CD4-positive, alpha-beta T cell treated with Interleukin-17A for 1 hour (primary cell): ENCODE data around the gene CYP2S1.
"Not testable (repeated sequence)": the region's sequence is repeated elsewhere in the genome, so short reads cannot be mapped to it uniquely, and the experiment has no call there.

Experiments used
- DNase-seq: peaks from one replicate; pipeline ENCODE4 v3.0.0-alpha.2; 2020

Gene CYP2S1, protein sequence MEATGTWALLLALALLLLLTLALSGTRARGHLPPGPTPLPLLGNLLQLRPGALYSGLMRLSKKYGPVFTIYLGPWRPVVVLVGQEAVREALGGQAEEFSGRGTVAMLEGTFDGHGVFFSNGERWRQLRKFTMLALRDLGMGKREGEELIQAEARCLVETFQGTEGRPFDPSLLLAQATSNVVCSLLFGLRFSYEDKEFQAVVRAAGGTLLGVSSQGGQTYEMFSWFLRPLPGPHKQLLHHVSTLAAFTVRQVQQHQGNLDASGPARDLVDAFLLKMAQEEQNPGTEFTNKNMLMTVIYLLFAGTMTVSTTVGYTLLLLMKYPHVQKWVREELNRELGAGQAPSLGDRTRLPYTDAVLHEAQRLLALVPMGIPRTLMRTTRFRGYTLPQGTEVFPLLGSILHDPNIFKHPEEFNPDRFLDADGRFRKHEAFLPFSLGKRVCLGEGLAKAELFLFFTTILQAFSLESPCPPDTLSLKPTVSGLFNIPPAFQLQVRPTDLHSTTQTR

GRCh38 chr19:41192574-41193429, at the start of gene CYP2S1:
Gene CYP2S1, plus strand, starts transcription at chr19:41193219. Its CDS starts 46 bp downstream, at chr19:41193265.
- no peak for DNase-seq

DNA sequence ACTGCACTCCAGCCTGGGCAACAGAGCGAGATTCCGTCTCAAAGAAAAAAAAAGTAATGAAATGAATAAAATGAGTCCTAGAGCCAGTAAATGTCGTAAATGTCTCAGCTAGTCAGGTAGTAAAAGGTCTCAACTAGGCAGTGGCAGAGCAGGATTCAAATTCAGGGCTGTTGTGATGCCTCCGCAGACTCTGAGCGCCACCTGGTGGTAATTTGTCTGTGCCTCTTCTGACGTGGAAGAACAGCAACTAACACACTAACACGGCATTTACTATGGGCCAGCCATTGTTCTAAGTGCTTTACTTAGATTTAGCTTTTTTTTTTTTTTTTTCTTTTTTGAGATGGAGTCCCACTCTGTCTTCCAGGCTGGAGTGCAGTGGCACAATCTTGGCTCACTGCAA, 48.6 kb upstream of the CYP2S1 start:
- peak; percentile 92 for DNase-seq

- no peak for DNase-seq
Observed at GRCh38 chr19:41149831-41150230, 43.2 kb upstream of the CYP2S1 start.

DNA sequence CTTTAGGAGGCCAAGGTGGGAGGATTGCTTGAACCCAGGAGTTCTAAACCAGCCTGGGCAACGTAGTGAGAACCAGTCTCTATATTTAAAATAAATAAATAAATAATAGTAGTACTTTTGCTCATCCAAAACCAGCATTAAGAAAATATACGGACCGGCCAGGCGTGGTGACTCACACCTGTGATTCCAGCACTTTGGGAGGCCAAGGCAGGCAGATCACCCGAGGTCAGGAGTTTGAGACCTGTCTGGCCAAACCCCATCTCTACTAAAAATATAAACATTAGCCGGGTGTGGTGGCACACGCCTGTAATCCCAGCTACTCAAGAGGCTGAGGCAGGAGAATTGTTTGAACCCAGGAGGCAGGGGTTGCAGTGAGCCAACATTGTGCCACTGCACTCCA, 42.0 kb upstream of the CYP2S1 start:
- DNase-seq = not testable (repeated sequence)

- DNase-seq = no peak
Observed at GRCh38 chr19:41154060-41154459, 39.0 kb upstream of the CYP2S1 start.

GRCh38 chr19:41156207-41156606, 36.8 kb upstream of the CYP2S1 start:
- no peak for DNase-seq

- DNase-seq = no peak
Observed at GRCh38 chr19:41159881-41160280, 33.1 kb upstream of the CYP2S1 start.

DNA sequence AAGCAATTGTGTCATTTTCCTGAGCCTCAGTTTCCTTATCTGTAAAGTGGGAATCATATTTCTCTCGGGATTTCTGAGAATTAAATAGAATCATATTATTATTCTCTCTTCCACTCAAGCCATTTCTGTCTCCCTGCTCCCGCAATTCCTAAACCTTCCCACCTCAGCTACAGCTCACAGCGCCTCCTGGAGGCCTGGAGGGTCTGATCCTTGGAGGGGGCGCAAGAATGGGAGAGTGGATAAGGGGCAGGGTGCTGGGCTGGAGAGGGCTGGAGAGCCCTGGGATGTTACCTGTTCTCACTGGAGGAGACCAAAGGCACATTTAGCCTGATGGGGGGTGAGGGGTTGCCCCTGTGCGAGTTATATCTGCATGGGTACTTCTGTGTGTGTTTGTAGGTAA, 31.1 kb upstream of the CYP2S1 start:
- no peak for DNase-seq

DNA sequence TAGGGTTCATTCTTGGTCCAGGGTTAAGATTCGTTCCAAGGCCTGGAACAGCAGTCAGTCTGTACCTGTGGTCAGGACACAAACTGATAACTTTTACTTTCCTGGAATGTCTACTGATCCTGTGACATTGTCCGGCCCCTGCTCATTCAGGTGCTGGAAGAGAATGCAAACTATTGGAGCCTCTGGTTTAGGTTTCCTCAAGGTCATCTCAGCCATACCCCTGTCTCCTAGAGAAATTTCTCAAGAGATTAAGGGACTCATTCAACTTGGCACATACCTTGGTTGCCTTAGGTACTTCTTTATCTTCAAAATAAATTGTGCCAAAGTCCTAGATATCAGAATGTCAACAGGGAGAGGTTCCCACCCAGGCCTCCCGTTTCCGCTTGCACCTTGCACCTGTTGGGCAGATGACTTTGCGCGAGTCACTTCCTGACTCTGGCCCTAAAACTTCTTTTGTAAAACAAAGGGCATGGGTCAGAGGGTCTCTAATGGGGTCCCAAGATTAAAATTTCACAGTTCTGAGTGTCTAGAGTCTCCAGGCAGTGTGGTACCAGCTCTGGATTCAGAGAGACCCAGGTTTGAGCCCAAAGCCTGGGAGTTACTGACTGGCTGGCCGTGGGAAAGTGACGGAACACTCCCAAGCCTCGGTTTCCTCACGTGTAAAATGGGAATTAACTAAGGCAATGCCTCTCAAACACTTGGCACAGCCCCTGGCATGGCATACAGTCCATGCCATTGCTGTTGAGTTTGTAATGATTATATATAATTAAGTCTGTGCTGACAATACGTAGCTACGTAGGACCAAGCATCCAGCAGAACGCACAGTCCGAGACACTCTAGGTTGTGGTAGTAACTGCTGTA, 25.8 kb upstream of the CYP2S1 start:
- DNase-seq = no peak

DNA sequence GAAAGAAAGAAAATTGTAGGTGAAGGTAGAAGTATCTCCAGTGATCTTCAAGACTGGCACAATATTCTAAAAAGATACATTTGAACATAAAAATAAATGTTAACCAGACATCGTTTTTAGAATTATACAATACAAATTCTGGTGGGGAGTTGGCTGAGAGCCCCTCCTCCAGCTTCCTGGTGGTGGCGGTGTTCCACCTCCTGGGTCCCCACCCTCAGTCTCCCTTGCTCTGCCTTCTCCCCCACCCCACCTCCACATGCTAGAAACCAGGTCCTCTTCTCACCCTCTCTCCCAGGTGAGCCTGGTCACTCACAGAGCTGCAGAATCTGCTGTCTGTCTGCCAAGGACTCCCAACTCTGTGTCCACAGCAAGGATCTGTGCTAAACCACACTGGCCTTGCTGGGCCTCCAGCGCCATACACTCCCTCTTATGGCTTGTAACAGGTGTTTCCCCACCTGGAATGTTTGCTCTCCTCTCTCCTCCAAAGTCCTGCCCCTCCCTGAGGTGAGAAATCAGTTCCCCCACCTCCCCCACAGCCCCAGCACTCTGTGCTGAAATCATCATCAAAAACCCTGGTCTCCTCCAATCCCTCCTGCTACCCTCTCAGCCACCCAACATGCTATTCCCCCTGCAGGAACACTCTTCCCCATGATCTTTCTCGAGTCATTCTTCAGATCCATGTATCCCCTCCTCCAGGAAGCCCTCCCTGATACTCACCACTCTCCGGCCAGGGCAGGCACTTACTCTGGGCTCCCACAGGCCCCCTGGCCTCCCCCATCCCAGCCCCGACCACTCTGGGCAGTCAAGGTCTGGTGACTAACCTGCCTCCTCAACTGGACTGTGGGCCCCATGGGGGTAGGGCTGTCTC, 20.5 kb upstream of the CYP2S1 start:
- DNase-seq = no peak

- DNase-seq = no peak
Observed at GRCh38 chr19:41174297-41174928, 18.6 kb upstream of the CYP2S1 start.

DNA sequence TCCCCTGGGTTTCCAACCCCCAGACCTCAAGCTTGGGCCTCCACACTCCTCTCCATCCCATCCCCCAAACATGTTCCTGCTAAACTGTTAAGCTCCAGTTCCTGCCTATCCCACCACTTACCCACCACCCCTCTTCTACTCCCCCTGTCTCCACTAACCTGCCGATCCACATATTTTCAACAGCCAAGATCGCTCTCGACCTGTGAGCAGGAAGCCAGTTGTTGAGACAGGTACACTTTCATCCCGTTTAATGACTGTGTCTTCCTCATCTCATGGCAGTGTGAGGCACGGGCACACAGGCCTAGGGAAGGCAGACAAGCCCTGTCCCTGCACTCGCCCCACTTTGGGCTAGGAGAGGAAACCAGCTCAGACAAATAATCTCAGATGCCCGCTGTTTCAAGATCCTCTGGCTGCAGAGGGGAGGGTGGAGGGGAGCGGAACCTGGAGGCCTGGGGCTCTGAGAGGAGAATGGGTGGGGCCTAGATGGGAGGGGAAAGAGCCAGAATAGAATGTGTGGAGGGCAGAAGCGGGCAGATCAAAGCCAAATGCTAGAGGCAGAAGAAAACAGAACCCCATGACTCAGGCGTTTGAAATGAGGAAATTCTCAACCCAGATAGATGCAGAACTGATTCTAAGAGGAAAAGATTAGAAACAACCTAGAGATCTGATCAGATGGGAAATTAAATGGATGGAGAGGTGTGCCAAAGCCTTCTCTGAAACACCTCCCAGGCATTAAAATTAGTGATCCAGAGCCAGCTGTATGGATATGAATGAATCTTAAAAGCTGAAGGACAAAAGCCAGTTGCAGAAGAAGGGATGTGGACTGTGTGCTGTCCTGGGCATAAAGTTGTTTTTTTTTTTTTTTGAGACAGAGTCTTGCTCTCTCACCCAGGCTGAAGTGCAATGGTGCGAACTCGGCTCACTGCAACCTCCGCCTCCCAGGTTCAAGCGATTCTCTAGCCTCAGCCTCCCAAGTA, 16.9 kb upstream of the CYP2S1 start:
- peak; percentile 45 for DNase-seq

- DNase-seq = not testable (repeated sequence)
Observed at GRCh38 chr19:41180173-41180572, 12.8 kb upstream of the CYP2S1 start.

DNA sequence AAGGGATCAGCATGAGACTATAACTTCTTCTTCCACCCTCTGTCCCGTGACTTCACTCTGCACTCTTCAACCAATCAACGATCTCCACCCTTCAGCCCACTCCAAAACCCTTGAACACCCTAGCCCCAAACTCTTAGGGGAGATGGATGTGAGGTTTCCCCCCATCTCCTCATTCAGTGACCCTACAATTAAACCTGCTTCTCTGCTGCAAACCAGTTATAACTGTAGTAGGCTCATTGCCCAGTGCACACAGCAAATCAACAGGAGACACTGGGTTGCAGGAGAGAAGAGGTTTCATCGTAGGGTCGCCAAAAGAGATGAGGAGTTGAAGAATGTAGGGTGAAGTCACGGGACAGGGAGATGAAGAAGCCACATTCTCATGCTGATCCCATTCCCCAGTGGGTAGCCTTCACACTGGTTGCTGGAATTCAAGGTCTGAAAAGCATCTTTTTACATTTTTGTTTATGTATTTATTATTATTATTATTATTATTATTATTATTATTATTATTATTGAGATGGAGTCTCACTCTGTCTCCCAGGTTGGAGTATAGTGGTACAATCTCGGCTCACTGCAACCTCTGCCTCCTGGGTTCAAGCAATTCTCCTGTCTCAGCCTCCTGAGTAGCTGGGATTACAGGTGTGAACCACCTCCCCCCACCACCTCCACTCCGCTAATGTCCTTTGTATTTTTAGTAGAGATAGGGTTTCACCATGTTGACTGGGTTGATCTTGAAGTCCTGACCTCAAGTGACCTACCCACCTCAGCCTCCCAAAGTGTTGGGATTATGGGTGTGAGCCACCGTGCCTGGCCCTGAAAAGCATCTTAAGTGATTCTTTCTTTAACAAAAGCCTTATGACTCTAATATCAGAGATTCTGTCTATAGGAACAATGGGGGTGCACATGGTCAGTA, 5.8 kb upstream of the CYP2S1 start:
- no peak for DNase-seq

- no peak for DNase-seq
Observed at GRCh38 chr19:41187884-41188279, 5.1 kb upstream of the CYP2S1 start.

- no peak for DNase-seq
Observed at GRCh38 chr19:41189425-41190065, 3.5 kb upstream of the CYP2S1 start.

DNA sequence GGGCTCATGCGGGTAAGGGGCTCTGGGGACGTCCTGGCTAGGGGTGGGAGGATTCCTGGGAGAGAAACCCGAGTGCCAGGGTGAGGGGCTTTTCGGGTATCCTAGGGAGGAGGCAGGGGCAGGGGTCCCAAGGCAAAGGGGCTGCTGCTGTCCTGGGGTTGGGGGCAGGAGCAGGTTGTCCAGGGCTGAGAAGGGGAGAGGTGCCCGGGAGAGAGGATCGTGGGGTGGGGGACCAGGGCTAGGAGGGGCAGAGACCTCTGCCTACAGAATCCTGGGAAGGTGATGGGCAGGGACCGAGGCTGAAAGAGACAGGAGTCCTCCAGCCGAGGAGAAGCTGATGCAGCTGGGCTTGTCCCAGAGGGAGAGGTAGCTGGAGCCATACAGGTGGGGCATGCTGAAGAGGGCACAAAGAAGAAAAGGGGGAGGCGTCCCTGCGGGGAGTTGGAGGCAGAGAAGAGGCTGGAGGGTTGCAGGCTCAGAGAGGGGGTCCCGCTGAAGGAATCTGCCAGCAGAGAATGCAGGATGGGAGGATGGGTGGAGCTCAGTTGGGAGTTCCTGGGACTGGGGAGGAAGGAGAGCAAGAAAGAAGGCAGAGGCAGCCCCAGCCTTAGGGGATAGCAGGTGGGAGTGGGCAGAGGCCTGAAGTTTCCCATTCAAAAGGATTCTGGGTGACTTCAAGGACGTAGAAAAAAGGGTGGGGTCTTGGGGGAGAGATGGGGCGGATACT, 574 bp downstream of the CYP2S1 start:
- no peak for DNase-seq

- DNase-seq = no peak
Observed at GRCh38 chr19:41194157-41194552, 1.1 kb downstream of the CYP2S1 start.
